H1 (cell line): ENCODE measurements around the gene SCYL2. TPM values are rescaled to one million over a fixed set of nuclear protein-coding genes. Genes with fewer than 3 reads are reported as not detected.

Experiments
- CTCF ChIA-PET: fragments of 300-600 bp; sonication (Branson Sonifier 250); formaldehyde crosslinking; loops from one replicate; lab custom pipeline; 2021; ENCODE audit not compliant: partially characterized antibody; lab: Charles Lee
- POLR2A ChIA-PET: fragments of 300-600 bp; sonication (Branson Sonifier 250); formaldehyde crosslinking; loops from one replicate; lab custom pipeline; 2021; ENCODE audit warnings: inconsistent platforms; ENCODE audit not compliant: partially characterized antibody; lab: Charles Lee
- DNase-seq, 2 experiments: peaks; one replicate each; pipeline versions ENCODE4 v3.0.0 to v3.0.0-alpha.2; 2010 to 2022; ENCODE audit warnings: low spot score in 2 of 2, low read depth in 1 of 2, mixed read lengths in 1 of 2
- FAIRE-seq: peaks from 2 replicates; lab custom pipeline; 2011; peaks lifted over from hg19 to GRCh38; lab: Jason Lieb, UNC
- H2AFZ ChIP-seq: 2 replicates; pipeline ENCODE4 v1.8.1; 2012; ENCODE audit warnings: low read length, inconsistent platforms
- H2AK5ac ChIP-seq: 2 replicates; pipeline ENCODE4 v1.6.1; 2013; ENCODE audit warnings: low read depth, low read length
- H2BK120ac ChIP-seq: replicated peaks from 2 replicates; pipeline ENCODE3; 2013; ENCODE audit warnings: low read depth, low read length, inconsistent platforms
- H2BK12ac ChIP-seq: 2 replicates; pipeline ENCODE4 v1.6.1; 2013; ENCODE audit warnings: low read depth, low read length
- H2BK15ac ChIP-seq: 2 replicates; pipeline ENCODE4 v1.6.1; 2013; ENCODE audit warnings: low read length
- H2BK20ac ChIP-seq: 2 replicates; pipeline ENCODE4 v1.6.1; 2013; ENCODE audit warnings: low read length
- H2BK5ac ChIP-seq: 2 replicates; pipeline ENCODE4 v1.6.1; 2013; ENCODE audit warnings: low read depth, low read length
- H3K14ac ChIP-seq: 2 replicates; pipeline ENCODE4 v1.6.1; 2013; ENCODE audit warnings: inconsistent platforms; ENCODE audit not compliant: insufficient read length
- H3K18ac ChIP-seq: 2 replicates; pipeline ENCODE4 v1.6.1; 2013; ENCODE audit warnings: low read length; ENCODE audit errors: extremely low read depth
- H3K23ac ChIP-seq: 2 replicates; pipeline ENCODE4 v1.6.1; 2013; ENCODE audit warnings: inconsistent platforms; ENCODE audit not compliant: insufficient read length
- H3K23me2 ChIP-seq: 2 replicates; pipeline ENCODE4 v1.6.1; 2013; ENCODE audit warnings: low read depth, low read length
- H3K27ac ChIP-seq: 2 replicates; pipeline ENCODE4 v1.6.1; 2011; ENCODE audit warnings: low read depth, low read length, inconsistent platforms
- H3K27me3 ChIP-seq, 4 experiments: replicated peaks in 1 of 4; 1 replicate in 1 of 4; 2 replicates in 3 of 4; pipeline versions ENCODE4 v1.6.1 to v1.8.1; 2011 to 2013; ENCODE audit warnings: low read length in 3 of 4, mild to moderate bottlenecking in 3 of 4, inconsistent platforms in 2 of 4, mixed read lengths in 2 of 4, moderate library complexity in 1 of 4; ENCODE audit not compliant: control insufficient read depth in 3 of 4, insufficient read depth in 3 of 4; ENCODE audit errors: extremely low read depth in 1 of 4
- H3K36me3 ChIP-seq, 4 experiments: 2 replicates each; pipeline versions ENCODE4 v1.6.1 to v1.8.1; 2011 to 2013; ENCODE audit warnings: mild to moderate bottlenecking in 4 of 4, low read length in 3 of 4, moderate library complexity in 2 of 4, control low read depth in 1 of 4, inconsistent platforms in 1 of 4; ENCODE audit not compliant: insufficient read depth in 4 of 4, control insufficient read depth in 2 of 4
- H3K4ac ChIP-seq: replicated peaks from 2 replicates; pipeline ENCODE3; 2013; ENCODE audit warnings: low read length, low read depth, mixed read lengths, inconsistent platforms; ENCODE audit not compliant: insufficient read length
- H3K4me1 ChIP-seq, 4 experiments: replicated peaks in 1 of 4; 1 replicate in 1 of 4; 2 replicates in 3 of 4; pipeline versions ENCODE4 v1.6.1 to v1.8.1; 2011 to 2013; ENCODE audit warnings: low read length in 3 of 4, inconsistent platforms in 2 of 4, mixed read lengths in 1 of 4; ENCODE audit not compliant: insufficient read depth in 4 of 4, control insufficient read depth in 3 of 4
- H3K4me2 ChIP-seq, 2 experiments: 2 replicates each; pipeline versions ENCODE4 v1.6.1 to v1.8.1; 2011 to 2013; ENCODE audit warnings: low read depth in 2 of 2, low read length in 2 of 2, control low read depth in 1 of 2, inconsistent platforms in 1 of 2, mild to moderate bottlenecking in 1 of 2; ENCODE audit not compliant: insufficient read depth in 1 of 2
- H3K4me3 ChIP-seq, 4 experiments: fragments of 200-600, 300-600 bp in 1 of 4; sonication (generic), shearing (Covaris generic), sonication (Bioruptor Twin) in 1 of 4; 2 replicates each; pipeline versions ENCODE4 v1.5.1 to v1.8.1; 2011 to 2016; ENCODE audit warnings: low read length in 4 of 4, low read depth in 3 of 4, control low read depth in 2 of 4, inconsistent platforms in 2 of 4, mild to moderate bottlenecking in 2 of 4, mixed read lengths in 1 of 4, moderate library complexity in 1 of 4; ENCODE audit not compliant: insufficient read depth in 2 of 4; ENCODE audit errors: extremely low read depth in 1 of 4
- H3K56ac ChIP-seq: replicated peaks from 2 replicates; pipeline ENCODE3; 2013; ENCODE audit warnings: low read depth, mild to moderate bottlenecking, mixed read lengths, low read length, inconsistent platforms; ENCODE audit not compliant: insufficient read length
- H3K79me1 ChIP-seq: 2 replicates; pipeline ENCODE4 v1.6.1; 2013; ENCODE audit warnings: low read depth, low read length, control low read depth
- H3K79me2 ChIP-seq, 2 experiments: 2 replicates each; pipeline versions ENCODE4 v1.6.1 to v1.8.1; 2012 to 2013; ENCODE audit warnings: low read length in 2 of 2, mild to moderate bottlenecking in 2 of 2, inconsistent platforms in 1 of 2; ENCODE audit not compliant: insufficient read depth in 2 of 2, control insufficient read depth in 1 of 2
- H3K9ac ChIP-seq, 4 experiments: replicated peaks in 1 of 4; 1 replicate in 1 of 4; 2 replicates in 3 of 4; pipeline versions ENCODE4 v1.6.1 to v1.8.1; 2011 to 2013; ENCODE audit warnings: low read depth in 3 of 4, low read length in 3 of 4, control low read depth in 2 of 4, mild to moderate bottlenecking in 2 of 4, moderate library complexity in 2 of 4, inconsistent platforms in 1 of 4; ENCODE audit errors: extremely low read depth in 1 of 4
- H3K9me3 ChIP-seq, 2 experiments: 2 replicates each; pipeline versions ENCODE4 v1.6.1 to v1.8.1; 2012 to 2013; ENCODE audit warnings: mild to moderate bottlenecking in 2 of 2, moderate library complexity in 2 of 2, control low read depth in 1 of 2, inconsistent platforms in 1 of 2, low read depth in 1 of 2, low read length in 1 of 2, mixed read lengths in 1 of 2; ENCODE audit not compliant: insufficient read depth in 2 of 2
- H4K20me1 ChIP-seq, 2 experiments: replicated peaks in 1 of 2; 2 replicates each; pipeline versions ENCODE3 to v1.8.1; 2011 to 2013; ENCODE audit warnings: inconsistent platforms in 2 of 2, low read length in 2 of 2, mild to moderate bottlenecking in 1 of 2; ENCODE audit not compliant: insufficient read depth in 2 of 2, control insufficient read depth in 1 of 2
- H4K5ac ChIP-seq: 2 replicates; pipeline ENCODE4 v1.6.1; 2013; ENCODE audit warnings: low read length, low read depth, mixed read lengths, inconsistent platforms; ENCODE audit not compliant: insufficient read length
- H4K8ac ChIP-seq: 2 replicates; pipeline ENCODE4 v1.8.0; 2013; ENCODE audit warnings: mild to moderate bottlenecking, moderate library complexity, low read length, inconsistent platforms; ENCODE audit not compliant: insufficient read depth; ENCODE audit errors: extremely low read depth
- H4K91ac ChIP-seq: replicated peaks from 2 replicates; pipeline ENCODE3; 2013; ENCODE audit warnings: low read length, mixed read lengths, inconsistent platforms; ENCODE audit not compliant: insufficient read length
- ASH2L ChIP-seq: fragments of 200-600, 300-600 bp; sonication (generic); IDR thresholded peaks from one replicate; pipeline ENCODE4 v1.7.1; 2017; ENCODE audit warnings: low read length
- CBX8 ChIP-seq: fragments of 300-800, 300-1000 bp; sonication (generic); IDR thresholded peaks from 2 replicates; pipeline ENCODE4 v1.7.1; 2016; ENCODE audit warnings: low read depth, low read length, borderline replicate concordance
- CREB1 ChIP-seq: IDR thresholded peaks from 2 replicates; pipeline ENCODE4 v1.6.1; 2012; ENCODE audit warnings: inconsistent platforms
- HDAC2 ChIP-seq, 2 experiments: fragments of 300-600 bp in 1 of 2; sonication (generic) in 1 of 2; IDR thresholded peaks; 2 replicates each; pipeline ENCODE4 v1.6.1; 2011 to 2012; ENCODE audit warnings: low read depth in 2 of 2, low read length in 2 of 2, mild to moderate bottlenecking in 2 of 2, moderate library complexity in 2 of 2, borderline replicate concordance in 1 of 2, inconsistent platforms in 1 of 2
- HDAC6 ChIP-seq: IDR thresholded peaks from one replicate; pipeline ENCODE4 v1.7.1; 2012; ENCODE audit warnings: low read depth, mild to moderate bottlenecking, inconsistent platforms, low read length, moderate library complexity
- JUN ChIP-seq: IDR thresholded peaks from 2 replicates; pipeline ENCODE4 v1.6.1; 2011; ENCODE audit warnings: low read depth, mild to moderate bottlenecking, improper control_type of control experiment, low read length
- KDM4A ChIP-seq: IDR thresholded peaks from one replicate; pipeline ENCODE4 v1.7.1; 2012; ENCODE audit warnings: low read depth, mild to moderate bottlenecking, moderate library complexity, low read length, inconsistent platforms; ENCODE audit not compliant: severe bottlenecking
- RBBP5 ChIP-seq: IDR thresholded peaks from 2 replicates; pipeline ENCODE4 v1.7.1; 2012; ENCODE audit warnings: low read depth, mild to moderate bottlenecking, inconsistent platforms, low read length, moderate library complexity, borderline replicate concordance
- RXRA ChIP-seq: IDR thresholded peaks from 2 replicates; pipeline ENCODE4 v1.6.1; 2011; ENCODE audit warnings: low read depth, mild to moderate bottlenecking, low read length, moderate library complexity; ENCODE audit not compliant: insufficient read depth
- SAP30 ChIP-seq: fragments of 300-600 bp; sonication (generic); IDR thresholded peaks from 2 replicates; pipeline ENCODE4 v1.7.1; 2012; ENCODE audit warnings: low read length, moderate library complexity, mild to moderate bottlenecking, inconsistent platforms; ENCODE audit not compliant: insufficient read depth, insufficient replicate concordance
- YY1 ChIP-seq: IDR thresholded peaks from 2 replicates; pipeline ENCODE4 v1.6.1; 2011; ENCODE audit warnings: low read depth, mild to moderate bottlenecking, low read length
- ZNF274 ChIP-seq: IDR thresholded peaks from 2 replicates; pipeline ENCODE4 v1.7.0; 2012; ENCODE audit warnings: low read length, borderline replicate concordance; ENCODE audit errors: extremely low read depth
- WGBS, 2 experiments: shearing (Covaris generic) in 1 of 2; methylation state at CpG; one replicate each; pipeline versions ENCODE4 v1.1.6 to v1.1.7; 2013 to 2015; ENCODE audit warnings: low lambda C conversion rate in 2 of 2, mixed read lengths in 2 of 2, inconsistent platforms in 1 of 2, low coverage in 1 of 2, missing lambda C conversion rate in 1 of 2; ENCODE audit not compliant: insufficient replicate concordance in 2 of 2, insufficient coverage in 1 of 2, insufficient read length in 1 of 2; ENCODE audit errors: extremely low coverage in 1 of 2, missing lambda C conversion rate in 1 of 2; 5-methylcytosine and 5-hydroxymethylcytosine counted together
- polyA plus RNA-seq, 7 experiments: library from polyadenylated mRNA; depleted of rRNA in 3 of 7; stranded (reverse) in 5 of 7; unstranded in 2 of 7; fragments of >200 nt in 5 of 7; fragments of 200-250 nt in 2 of 7; gene quantifications; 1 replicate in 5 of 7; 2 replicates in 1 of 7; 4 replicates in 1 of 7; pipeline versions ENCODE4 v1.2.1 to v1.2.3, GENCODE V29; 2011 to 2013; ENCODE audit warnings: missing spikeins in 2 of 7, mixed read lengths in 2 of 7
- total RNA-seq: library from RNA; stranded (reverse); fragmentation: NEBNext Ultra II Directional; extraction: Animal tissue kit (Norgen Biotek cat#: 25700); gene quantifications from 2 replicates; pipeline ENCODE4 v1.2.1, GENCODE V29; 2021

SCYL2 gene
- total and polyA plus RNA-seq, 2 of the 8 experiments (the other 6 are each of a cell fraction or from before 2014, with no cell fraction given) = 8.9 to 48.7 TPM

DNA sequence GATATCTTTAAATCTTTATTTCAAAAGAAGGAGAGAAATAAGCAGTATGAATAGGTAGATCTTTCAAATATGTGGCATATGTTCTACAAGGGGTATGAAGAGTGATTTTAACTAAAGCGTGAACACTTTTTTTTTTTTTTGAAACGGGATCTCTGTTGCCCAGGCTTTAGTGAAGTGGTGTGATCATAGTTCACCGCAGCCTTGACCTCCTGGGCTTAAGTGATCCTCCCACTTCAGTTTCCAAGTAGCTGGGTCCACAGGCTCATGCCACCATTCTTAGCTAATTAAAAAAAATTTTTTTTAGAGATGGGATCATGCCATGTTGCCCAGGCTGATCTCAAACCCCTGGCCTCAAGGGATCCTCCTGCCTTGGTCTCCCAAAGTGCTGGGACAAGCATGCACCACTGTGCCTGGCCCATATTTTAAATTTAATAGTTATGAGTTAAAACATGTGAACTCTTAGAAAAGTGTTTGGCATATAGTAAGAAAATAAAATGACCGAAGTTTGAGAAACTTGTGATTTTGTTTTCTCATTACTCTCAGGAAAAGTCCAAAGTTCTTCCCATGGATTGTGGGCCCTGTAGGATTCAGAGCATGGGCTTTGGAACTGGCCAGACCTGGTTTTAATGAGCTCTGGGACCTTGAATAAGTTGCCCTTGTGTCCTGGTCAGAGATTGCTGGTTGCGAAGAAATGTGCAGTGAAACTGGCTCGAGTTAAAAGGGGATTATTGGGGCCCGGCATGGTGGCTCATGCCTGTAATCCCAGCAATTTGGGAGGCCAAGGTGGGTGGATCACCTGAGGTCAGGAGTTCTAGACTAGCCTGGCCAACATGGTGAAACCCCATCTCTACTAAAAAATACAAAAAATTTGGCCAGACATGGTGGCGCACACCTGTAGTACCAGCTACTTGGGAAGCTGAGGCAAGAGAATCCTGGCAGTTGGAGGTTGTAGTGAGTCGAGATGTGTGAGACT is 116.9 kb downstream of the SCYL2 start:
- Histone ChIP-seq H3K27me3 (no peaks in the 10 kb centered on the region), H2BK20ac (no peak overlapping the region), H3K4ac (no peak overlapping the region), H4K91ac (no peak overlapping the region), H4K5ac (no peak overlapping the region), H3K23ac (no peak overlapping the region), H4K20me1 (no peaks in the 10 kb centered on the region), H3K27ac (no peak overlapping the region), H3K4me3 (no peak overlapping the region), H3K36me3 (no peaks in the 10 kb centered on the region), H2BK5ac (no peak overlapping the region), H2AFZ (no peak overlapping the region), H2AK5ac (no peak overlapping the region), H3K79me2 (no peaks in the 10 kb centered on the region), H3K18ac (no peak overlapping the region), H3K9me3 (no peaks in the 10 kb centered on the region), H3K9ac (no peak overlapping the region), H2BK15ac (no peak overlapping the region), H3K4me2 (no peak overlapping the region), H3K79me1 (no peaks in the 10 kb centered on the region), H2BK120ac (no peak overlapping the region), H3K4me1 (no peaks in the 10 kb centered on the region), H3K56ac (no peak overlapping the region), H3K23me2 (no peaks in the 10 kb centered on the region), H3K14ac (no peak overlapping the region), H4K8ac (no peak overlapping the region), H2BK12ac (no peak overlapping the region)
- WGBS, 2 experiments = 90% methylated on average over 9 of the region's 9 CpGs; no CpG with 5 or more reads in 1 of the 2 experiments
- TF ChIP-seq RXRA (no peak), HDAC6 (no peak), CREB1 (no peak), CBX8 (no peak), RBBP5 (no peak), JUN (no peak), SAP30 (no peak), KDM4A (no peak), ZNF274 (no peak), YY1 (no peak), ASH2L (no peak), HDAC2 (IDR thresholded peaks at IDR 0.05; ENCODE audit: borderline replicate concordance in 1 of 2, low read depth in 2 of 2, low read length in 2 of 2) (no peak)
- DNase-seq (no peak), FAIRE-seq (no peak)
- ChIA-PET CTCF (interaction anchor here (0.6 to 3.9 kb wide), 7 partner anchors 15 to 228 kb away, joined by 3 to 25 read pairs (median 3); no protein-coding TSS in a partner anchor), POLR2A (no interaction called here)
